Loucy (cell line): Measurements from ENCODE around the gene NINL.

Experiments
- EZH2phosphoT487 ChIP-seq: fragments of 200-600 bp; IDR thresholded peaks from 2 replicates; pipeline ENCODE4 v1.6.1; 2018; ENCODE audit warnings: antibody characterized with exemption, mild to moderate bottlenecking, moderate library complexity, borderline replicate concordance
- TF ChIP-seq, protein P1 (sequence below): fragments of 200-600 bp; sonication (generic); conservative IDR thresholded peaks from 2 replicates; pipeline ENCODE4 v1.5.1; 2014; ENCODE audit warnings: mild to moderate bottlenecking, antibody characterized with exemption, low read length

DNA sequence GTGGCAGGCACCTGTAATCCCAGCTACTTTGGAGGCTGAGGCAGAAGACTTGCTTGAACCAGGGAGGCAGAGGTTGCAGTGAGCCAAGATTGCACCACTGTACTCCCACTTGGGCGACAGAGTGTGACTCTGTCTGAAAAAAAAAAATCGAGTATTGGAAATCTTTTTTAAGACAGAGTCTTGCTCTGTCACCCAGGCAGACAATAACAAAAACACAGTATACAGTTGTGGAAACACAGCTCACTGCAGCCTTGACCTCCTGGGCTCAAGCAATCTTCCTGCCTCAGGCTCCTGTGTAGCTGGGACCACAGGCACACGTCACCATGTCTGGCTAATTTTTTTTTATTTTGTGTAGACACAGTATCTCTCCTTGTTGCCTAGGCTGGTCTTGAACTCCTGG, 23.4 kb upstream of the NINL start:
- TF ChIP-seq, protein P1, sequence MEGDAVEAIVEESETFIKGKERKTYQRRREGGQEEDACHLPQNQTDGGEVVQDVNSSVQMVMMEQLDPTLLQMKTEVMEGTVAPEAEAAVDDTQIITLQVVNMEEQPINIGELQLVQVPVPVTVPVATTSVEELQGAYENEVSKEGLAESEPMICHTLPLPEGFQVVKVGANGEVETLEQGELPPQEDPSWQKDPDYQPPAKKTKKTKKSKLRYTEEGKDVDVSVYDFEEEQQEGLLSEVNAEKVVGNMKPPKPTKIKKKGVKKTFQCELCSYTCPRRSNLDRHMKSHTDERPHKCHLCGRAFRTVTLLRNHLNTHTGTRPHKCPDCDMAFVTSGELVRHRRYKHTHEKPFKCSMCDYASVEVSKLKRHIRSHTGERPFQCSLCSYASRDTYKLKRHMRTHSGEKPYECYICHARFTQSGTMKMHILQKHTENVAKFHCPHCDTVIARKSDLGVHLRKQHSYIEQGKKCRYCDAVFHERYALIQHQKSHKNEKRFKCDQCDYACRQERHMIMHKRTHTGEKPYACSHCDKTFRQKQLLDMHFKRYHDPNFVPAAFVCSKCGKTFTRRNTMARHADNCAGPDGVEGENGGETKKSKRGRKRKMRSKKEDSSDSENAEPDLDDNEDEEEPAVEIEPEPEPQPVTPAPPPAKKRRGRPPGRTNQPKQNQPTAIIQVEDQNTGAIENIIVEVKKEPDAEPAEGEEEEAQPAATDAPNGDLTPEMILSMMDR = no peak
- no peak for TF ChIP-seq EZH2phosphoT487
